ENCODE measurements around the gene ZNG1A. TPM values are rescaled to one million over a fixed set of nuclear protein-coding genes. Genes with fewer than 3 reads are reported as not detected.
A peak's percentile ranks its signal among the peaks of the same experiment; 100 is the strongest.
"Not testable (repeated sequence)": the region's sequence is repeated elsewhere in the genome, so short reads cannot be mapped to it uniquely, and the experiment has no call there.

The ZNG1A gene
- 14.6 TPM for total RNA-seq
- long read RNA-seq, transcript CBWD1-201 (16 exons, 1,771 nt): minor isoform, 5 of 31 reads
- long read RNA-seq, transcript CBWD1-202 (15 exons, 1,706 nt): major isoform, 18 of 31 reads
- long read RNA-seq, partial matches to known transcripts: 0 of 31 reads
- long read RNA-seq, other reads (novel, unspliced or antisense): 7 of 31 reads

- intact Hi-C loops (cut with DNase I); ATAC-seq (ENCODE audit: poor library complexity); DNase-seq: not testable (repeated sequence)
These were observed at the start of gene ZNG1A for GRCh38 chr9:178970-179383. TSS of gene ZNG1A (minus strand) at chr9:179056. CDS start at chr9:178969, 87 bp downstream.

DNA sequence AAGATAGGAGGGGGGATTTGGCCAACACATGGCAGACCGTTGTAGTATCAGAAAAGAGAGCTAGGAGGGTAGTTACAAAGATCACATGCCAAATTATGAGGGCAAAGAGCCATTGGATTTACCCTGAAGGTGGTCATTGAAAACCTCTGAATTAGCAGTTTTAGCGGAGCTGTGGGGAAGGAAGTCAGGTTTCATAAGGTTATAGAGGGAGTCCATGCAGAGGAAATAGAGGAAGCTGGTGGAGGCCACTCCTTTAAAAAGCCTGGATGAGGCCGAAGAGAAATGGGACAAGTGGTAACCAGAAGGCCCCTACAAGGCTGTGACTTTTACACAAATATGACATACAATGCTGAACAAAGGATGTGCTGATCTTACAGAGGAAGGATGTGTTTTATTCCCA is 49.0 kb upstream of the ZNG1A start:
- peak; percentile 53 for ATAC-seq (ENCODE audit: poor library complexity)
- intact Hi-C loops (cut with DNase I): no loop called here

GRCh38 chr9:224582-225520 is 46.0 kb upstream of the ZNG1A start:
- no peak for DNase-seq
- no peak for ATAC-seq (ENCODE audit: poor library complexity)
- intact Hi-C loops (cut with DNase I): no loop called here

More for the DNA sequence above, 49.0 kb upstream of the ZNG1A start:
- DNase-seq: no peak

GRCh38 chr9:224026-224425 is 45.2 kb upstream of the ZNG1A start:
- ATAC-seq (ENCODE audit: poor library complexity): no peak
- intact Hi-C loops (cut with DNase I): no loop called here
- no peak for DNase-seq

GRCh38 chr9:223152-223551 is 44.3 kb upstream of the ZNG1A start:
- no peak for ATAC-seq (ENCODE audit: poor library complexity)
- intact Hi-C loops (cut with DNase I): no loop called here
- DNase-seq: no peak

DNA sequence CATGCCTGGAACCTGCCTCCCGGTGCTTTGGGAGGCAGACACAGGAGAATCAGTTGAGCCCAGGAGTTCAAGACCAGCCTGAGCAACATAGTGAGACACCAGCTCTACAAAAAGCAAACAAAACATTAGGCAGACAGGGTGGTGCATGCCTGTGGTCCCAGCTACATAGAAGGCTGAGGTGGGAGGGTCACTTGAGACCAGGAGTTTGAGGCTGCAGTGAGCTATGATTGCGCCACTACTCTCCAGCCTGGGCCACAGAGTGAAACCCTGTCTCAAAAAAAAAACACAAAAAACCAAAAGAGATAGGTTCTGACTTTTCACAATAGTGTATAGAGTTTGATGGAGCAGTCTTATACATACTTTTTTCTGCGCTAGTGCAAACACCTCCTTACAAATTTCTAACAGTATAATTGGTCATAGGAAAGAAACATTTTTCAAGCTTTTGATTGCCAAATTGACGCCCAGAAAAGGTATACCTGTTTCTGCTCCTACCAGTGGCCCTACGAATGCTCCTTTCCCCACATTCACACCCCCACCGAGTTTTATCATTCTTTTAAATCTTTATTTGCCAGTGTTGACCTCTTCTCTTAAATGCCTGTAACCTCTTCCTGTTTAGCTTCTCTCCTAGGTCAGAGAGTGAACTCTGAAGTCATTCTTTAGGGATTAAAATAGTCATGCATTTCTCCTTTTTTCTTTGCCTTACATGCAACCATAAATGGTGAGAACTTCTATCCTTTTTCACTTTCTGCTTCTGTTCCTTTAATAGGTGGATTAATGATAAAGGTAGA is 43.3 kb upstream of the ZNG1A start:
- ATAC-seq (ENCODE audit: poor library complexity): peak; percentile 29
- intact Hi-C loops (cut with DNase I): no loop called here
- no peak for DNase-seq

DNA sequence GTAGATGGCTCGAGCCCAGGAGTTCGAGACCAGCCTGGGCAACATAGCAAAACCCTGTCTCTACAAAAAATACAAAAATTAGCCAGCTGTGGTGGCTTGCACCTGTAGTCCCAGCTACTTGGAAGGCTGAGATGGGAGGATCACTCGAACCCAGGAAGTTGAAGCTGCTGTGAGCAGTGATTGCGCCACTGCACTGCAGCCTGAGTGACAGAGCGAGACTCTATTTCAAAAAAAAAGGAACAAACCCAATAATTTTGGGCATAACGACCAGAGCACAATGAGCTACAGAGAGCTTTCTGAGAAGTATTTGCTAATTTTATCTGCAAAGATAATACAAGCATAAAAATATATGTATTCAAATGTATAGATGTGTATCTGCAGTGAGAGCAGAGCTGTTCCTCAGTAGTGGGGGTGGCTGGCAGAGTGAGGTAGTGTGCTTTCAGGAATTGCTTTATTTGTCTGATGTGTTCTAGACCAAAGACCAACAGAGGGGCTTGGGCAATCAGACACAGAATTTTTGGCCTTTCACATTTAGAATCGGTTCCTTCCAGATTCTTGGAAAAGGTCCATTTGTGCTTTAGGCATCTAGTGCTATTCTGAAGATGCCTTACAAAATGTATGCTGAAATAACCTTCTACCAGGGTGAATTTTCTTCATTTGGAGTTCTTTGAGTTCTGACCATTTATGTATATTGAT is 41.0 kb upstream of the ZNG1A start:
- DNase-seq: peak; percentile 60
- intact Hi-C loops (cut with DNase I): no loop called here
- ATAC-seq (ENCODE audit: poor library complexity): no peak

- ATAC-seq (ENCODE audit: poor library complexity); DNase-seq; intact Hi-C loops (cut with DNase I): not testable (repeated sequence)
These were observed 40.2 kb upstream of the ZNG1A start for GRCh38 chr9:219036-219435.

DNA sequence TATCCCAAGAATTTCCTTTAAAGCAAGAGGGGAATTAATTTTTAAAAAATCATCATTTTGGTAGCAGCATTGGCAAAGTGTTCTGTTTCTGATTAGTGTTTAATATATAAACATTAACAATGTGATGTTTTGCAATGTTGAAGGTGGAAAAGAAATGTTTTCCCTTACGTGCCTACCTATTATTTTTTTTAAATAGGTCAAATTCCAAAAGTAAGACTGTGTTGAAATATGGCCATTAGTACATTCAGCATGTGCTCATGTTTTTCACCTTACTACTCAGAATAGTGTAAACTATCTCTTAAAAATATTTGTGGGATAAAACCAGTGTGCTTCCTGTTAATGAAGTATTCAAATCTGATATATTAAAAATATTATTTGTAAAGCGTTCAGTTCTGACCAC is 39.1 kb upstream of the ZNG1A start:
- intact Hi-C loops (cut with DNase I): no loop called here
- DNase-seq (no peak), ATAC-seq (ENCODE audit: poor library complexity) (no peak)

- no peak for ATAC-seq (ENCODE audit: poor library complexity)
- intact Hi-C loops (cut with DNase I): no loop called here
- DNase-seq: no peak
These were observed 38.0 kb upstream of the ZNG1A start for GRCh38 chr9:216866-217265.

- intact Hi-C loops (cut with DNase I): no loop called here
- DNase-seq (no peak), ATAC-seq (ENCODE audit: poor library complexity) (no peak)
These were observed 36.8 kb upstream of the ZNG1A start for GRCh38 chr9:215631-216155.

GRCh38 chr9:214648-215493 is 36.0 kb upstream of the ZNG1A start, which contains the start of gene DOCK8:
TSS of gene DOCK8 (plus strand) at chr9:214865. CDS start at chr9:214977, 112 bp downstream.
- intact Hi-C loops (cut with DNase I): no loop called here
- peak; percentile 85 for DNase-seq

GRCh38 chr9:214351-214647 is 35.4 kb upstream of the ZNG1A start:
- intact Hi-C loops (cut with DNase I): no loop called here
- no peak for DNase-seq
- ATAC-seq (ENCODE audit: poor library complexity): no peak

More at GRCh38 chr9:214648-215493, 36.0 kb upstream of the ZNG1A start, which contains the start of gene DOCK8:
- peak; percentile 92 for ATAC-seq (ENCODE audit: poor library complexity)

- intact Hi-C loops (cut with DNase I); DNase-seq; ATAC-seq (ENCODE audit: poor library complexity): not testable (repeated sequence)
These were observed 35.0 kb upstream of the ZNG1A start for GRCh38 chr9:213901-214300.

GRCh38 chr9:212297-212696 is 33.4 kb upstream of the ZNG1A start:
- intact Hi-C loops (cut with DNase I): no loop called here
- no peak for DNase-seq
- ATAC-seq (ENCODE audit: poor library complexity): no peak

- no peak for DNase-seq
- peak; percentile 54 for ATAC-seq (ENCODE audit: poor library complexity)
- intact Hi-C loops (cut with DNase I): no loop called here
These were observed 32.7 kb upstream of the ZNG1A start for GRCh38 chr9:211557-211956.

DNA sequence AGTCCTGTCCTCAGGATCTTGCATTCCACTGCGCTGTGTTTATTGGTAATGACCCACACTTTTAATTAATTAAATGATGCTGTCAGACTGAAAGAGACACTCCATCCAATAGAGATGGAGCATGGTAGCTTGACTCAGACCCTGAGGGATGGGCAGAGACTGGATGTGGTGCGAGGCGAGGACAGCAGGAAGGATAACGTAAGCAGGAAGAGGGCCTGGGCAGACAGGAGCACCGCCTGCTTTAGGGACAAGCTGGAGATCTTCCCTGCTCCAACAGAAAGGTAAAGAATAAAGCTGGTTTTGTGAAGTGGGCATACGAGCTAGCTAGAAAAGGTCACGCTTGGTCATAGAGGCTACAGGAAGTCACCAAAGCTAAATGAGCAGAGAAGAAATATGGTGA is 32.2 kb upstream of the ZNG1A start:
- intact Hi-C loops (cut with DNase I): no loop called here
- DNase-seq (no peak), ATAC-seq (ENCODE audit: poor library complexity) (no peak)

Measured in Right ventricle myocardium superior (tissue), 1 donor.